Measurements from ENCODE around the gene TMEM60.
"Not testable (repeated sequence)": the region's sequence is repeated elsewhere in the genome, so short reads cannot be mapped to it uniquely, and the experiment has no call there.

TMEM60 gene, protein sequence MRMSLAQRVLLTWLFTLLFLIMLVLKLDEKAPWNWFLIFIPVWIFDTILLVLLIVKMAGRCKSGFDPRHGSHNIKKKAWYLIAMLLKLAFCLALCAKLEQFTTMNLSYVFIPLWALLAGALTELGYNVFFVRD

DNA sequence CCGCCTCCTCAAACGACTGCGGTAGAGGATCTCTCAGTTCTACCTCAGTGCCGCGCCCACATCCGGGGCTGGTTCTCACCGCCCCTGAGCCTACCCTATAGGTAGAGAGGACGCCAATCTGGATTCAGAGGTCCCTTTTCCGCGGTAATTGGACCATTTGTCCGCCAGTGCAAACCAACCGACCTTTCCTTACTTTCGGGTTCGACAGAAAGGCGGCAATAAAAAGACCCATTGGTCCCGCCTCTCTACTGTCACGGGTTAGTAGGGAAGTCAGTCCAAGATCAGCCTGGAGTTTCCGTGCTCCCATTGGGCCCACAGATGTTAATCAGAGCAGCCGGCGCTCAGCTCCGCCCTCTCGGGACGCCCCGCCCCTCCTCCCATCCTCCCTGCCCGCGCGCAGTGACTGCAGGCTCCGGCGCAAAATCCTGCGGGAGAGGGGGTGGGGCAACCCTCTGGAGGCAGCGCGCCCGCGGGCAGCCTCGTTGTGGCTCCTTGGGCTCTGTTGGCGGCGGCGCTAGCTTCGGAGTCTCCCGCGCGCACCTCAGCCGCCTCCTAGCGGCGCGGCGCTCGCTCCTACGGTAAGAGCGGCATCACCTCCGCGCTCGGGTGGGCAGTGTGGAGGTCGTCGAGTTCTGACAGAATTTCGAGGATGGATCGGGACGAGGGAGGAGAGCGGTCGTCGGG lies at the start of gene TMEM60, which contains the start of gene PHTF2:
TSS of gene TMEM60 (minus strand) at position 41 of the 684 bp plus-strand sequence. CDS start 4,061 bp downstream, outside the sequence.
TSS of gene PHTF2 (plus strand) at position 380 of the 684 bp plus-strand sequence.
- peak within 1 kb of the TSS; percentile 77 to 97 (median 88) for H3K9ac ChIP-seq (ENCODE audit: low read length in 5 of 5)
- H3K4me1 ChIP-seq (ENCODE audit: control insufficient read depth in 5 of 5, insufficient read depth in 5 of 5, low read length in 5 of 5) = peaks cover 3 to 42% (median 36%) of the 10 kb centered on the region in 5 donors
- H3K9me3 ChIP-seq (ENCODE audit: control insufficient read depth in 5 of 5, low read length in 5 of 5) = no peaks in the 10 kb centered on the region
- H3K27ac ChIP-seq (ENCODE audit: low read depth, low read length) = peak within 1 kb of the TSS; percentile 84
- H3K27me3 ChIP-seq (ENCODE audit: control insufficient read depth in 5 of 5, insufficient read depth in 4 of 5, low read length in 5 of 5) = no peaks in the 10 kb centered on the region
- peaks cover 0 to 5% (median 0%) of the 10 kb centered on the region in 5 donors for H3K36me3 ChIP-seq (ENCODE audit: control insufficient read depth in 5 of 5, insufficient read depth in 5 of 5, low read length in 5 of 5)
- peak within 1 kb of the TSS; percentile 85 to 99 (median 97) for H3K4me3 ChIP-seq (ENCODE audit: low read depth in 1 of 5, low read length in 5 of 5)

DNA sequence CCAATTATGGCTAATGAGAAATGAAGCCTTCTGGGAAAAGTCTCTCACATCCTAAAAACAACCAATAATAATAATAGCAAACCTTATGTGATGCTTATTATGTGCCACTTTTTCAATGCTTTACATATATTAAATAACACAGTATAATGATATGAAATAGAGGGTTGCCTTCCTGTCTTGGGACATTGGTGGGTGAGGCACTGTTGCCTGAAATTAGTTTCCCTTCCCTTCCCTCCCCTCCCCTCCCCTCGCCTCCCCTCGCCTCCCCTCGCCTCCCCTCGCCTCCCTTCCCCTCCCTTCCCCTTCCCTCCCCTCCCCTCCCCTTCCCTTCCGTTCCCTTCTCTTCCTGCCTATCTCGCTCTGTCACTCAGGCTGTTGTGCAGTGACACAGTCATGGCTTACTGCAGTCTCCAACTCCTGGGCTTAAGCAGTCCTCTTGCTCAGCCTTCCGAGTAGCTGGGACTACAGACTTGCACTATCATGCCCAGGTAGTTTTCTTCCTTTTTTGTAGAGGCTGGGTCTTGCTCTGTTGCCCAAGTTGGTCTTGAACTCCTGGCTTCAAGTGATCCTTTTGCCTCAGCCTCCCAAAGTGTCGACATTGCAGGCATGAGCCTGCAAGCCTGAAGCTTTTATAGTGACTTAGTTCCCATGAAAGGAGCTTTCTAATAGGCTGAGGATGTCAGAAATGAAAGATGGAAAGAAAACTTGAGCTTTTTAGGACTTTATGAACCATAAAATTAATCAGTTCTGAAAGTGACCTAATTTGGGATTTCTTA lies 48.3 kb upstream of the TMEM60 start:
- no peak overlapping the region for H3K9ac ChIP-seq (ENCODE audit: low read length in 5 of 5)
- H3K9me3 ChIP-seq (ENCODE audit: control insufficient read depth in 5 of 5, low read length in 5 of 5) = no peaks in the 10 kb centered on the region

DNA sequence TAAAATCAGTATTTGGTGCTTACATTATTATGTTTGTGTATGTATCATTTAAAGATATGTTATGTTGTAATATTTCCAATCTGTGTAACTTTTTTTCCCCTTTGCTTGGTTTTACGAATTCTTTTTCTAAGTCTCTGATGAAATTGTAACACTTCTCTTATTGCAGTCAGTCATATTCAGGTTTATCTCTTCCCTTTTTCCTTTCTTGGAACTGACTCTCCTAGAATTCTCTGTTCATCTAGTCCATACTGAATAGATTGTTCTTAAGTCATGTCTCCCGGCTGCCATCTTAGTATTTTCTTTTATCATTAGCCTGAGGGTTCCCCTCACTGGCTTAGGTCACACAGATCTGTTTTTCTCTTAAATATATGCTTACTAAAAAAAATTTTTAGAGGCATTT lies 45.0 kb upstream of the TMEM60 start:
- no peaks in the 10 kb centered on the region for H3K4me1 ChIP-seq (ENCODE audit: control insufficient read depth in 5 of 5, insufficient read depth in 5 of 5, low read length in 5 of 5)
- H3K4me3 ChIP-seq (ENCODE audit: low read depth in 1 of 5, low read length in 5 of 5) = no peak overlapping the region
- no peak overlapping the region for H3K9ac ChIP-seq (ENCODE audit: low read length in 5 of 5)
- no peaks in the 10 kb centered on the region for H3K9me3 ChIP-seq (ENCODE audit: control insufficient read depth in 5 of 5, low read length in 5 of 5)
- H3K36me3 ChIP-seq (ENCODE audit: control insufficient read depth in 5 of 5, insufficient read depth in 5 of 5, low read length in 5 of 5) = no peaks in the 10 kb centered on the region
- no peak overlapping the region for H3K27ac ChIP-seq (ENCODE audit: low read depth, low read length)
- no peaks in the 10 kb centered on the region for H3K27me3 ChIP-seq (ENCODE audit: control insufficient read depth in 5 of 5, insufficient read depth in 4 of 5, low read length in 5 of 5)

More for the DNA sequence above, 48.3 kb upstream of the TMEM60 start:
- H3K27ac ChIP-seq (ENCODE audit: low read depth, low read length) = no peak overlapping the region
- H3K4me1 ChIP-seq (ENCODE audit: control insufficient read depth in 5 of 5, insufficient read depth in 5 of 5, low read length in 5 of 5) = no peaks in the 10 kb centered on the region
- no peaks in the 10 kb centered on the region for H3K27me3 ChIP-seq (ENCODE audit: control insufficient read depth in 5 of 5, insufficient read depth in 4 of 5, low read length in 5 of 5)
- H3K36me3 ChIP-seq (ENCODE audit: control insufficient read depth in 5 of 5, insufficient read depth in 5 of 5, low read length in 5 of 5) = no peaks in the 10 kb centered on the region
- no peak overlapping the region for H3K4me3 ChIP-seq (ENCODE audit: low read depth in 1 of 5, low read length in 5 of 5)

DNA sequence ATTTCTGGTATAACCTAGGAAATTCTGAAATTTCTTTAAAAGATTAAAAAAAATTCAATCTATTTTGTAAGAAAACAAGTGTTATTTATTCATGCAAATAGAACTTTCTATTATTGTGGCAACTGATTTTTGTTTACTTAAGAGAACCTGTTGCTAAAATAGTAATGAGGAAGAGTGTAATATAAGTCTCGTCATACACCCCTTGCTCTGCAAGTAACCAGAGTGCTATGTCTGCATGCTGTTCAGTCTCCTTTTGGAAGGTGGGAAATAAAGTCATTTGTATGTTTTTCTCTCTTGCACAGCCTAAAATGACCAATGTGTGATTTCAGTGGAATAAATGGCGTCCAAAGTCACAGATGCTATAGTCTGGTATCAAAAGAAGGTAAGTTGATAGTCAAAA lies 41.7 kb upstream of the TMEM60 start:
- H3K9ac ChIP-seq (ENCODE audit: low read length in 5 of 5) = no peak overlapping the region
- no peaks in the 10 kb centered on the region for H3K4me1 ChIP-seq (ENCODE audit: control insufficient read depth in 5 of 5, insufficient read depth in 5 of 5, low read length in 5 of 5)
- H3K27me3 ChIP-seq (ENCODE audit: control insufficient read depth in 5 of 5, insufficient read depth in 4 of 5, low read length in 5 of 5) = no peaks in the 10 kb centered on the region
- no peak overlapping the region for H3K4me3 ChIP-seq (ENCODE audit: low read depth in 1 of 5, low read length in 5 of 5)
- H3K27ac ChIP-seq (ENCODE audit: low read depth, low read length) = no peak overlapping the region
- H3K9me3 ChIP-seq (ENCODE audit: control insufficient read depth in 5 of 5, low read length in 5 of 5) = no peaks in the 10 kb centered on the region
- H3K36me3 ChIP-seq (ENCODE audit: control insufficient read depth in 5 of 5, insufficient read depth in 5 of 5, low read length in 5 of 5) = no peaks in the 10 kb centered on the region

DNA sequence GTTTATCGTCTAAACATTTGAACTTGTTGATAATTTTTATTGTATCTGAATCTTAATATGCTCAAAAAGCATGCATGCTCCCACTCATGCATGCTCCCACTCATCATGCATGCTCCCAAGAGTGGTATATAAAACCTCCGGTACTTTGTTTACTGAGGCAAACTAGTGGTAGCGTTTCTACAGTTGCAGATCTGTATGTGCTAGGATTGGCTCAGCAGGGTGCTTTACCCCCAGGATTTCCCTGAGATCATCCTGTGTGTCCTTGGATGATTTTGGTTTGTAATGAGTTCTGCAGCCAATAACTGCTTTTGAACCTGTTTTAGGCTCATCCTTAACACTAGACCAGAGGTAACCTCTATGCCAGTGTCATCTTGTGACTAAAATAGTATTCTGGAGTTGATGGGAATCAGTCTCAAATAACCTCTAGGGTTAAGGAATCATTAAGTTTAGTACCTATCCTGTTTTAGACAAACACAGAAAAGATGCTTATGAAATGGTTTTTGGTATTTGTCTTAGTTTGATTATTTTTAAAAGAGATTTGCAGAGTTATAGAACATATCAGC lies 40.8 kb upstream of the TMEM60 start:
- no peaks in the 10 kb centered on the region for H3K27me3 ChIP-seq (ENCODE audit: control insufficient read depth in 5 of 5, insufficient read depth in 4 of 5, low read length in 5 of 5)
- H3K4me3 ChIP-seq (ENCODE audit: low read depth in 1 of 5, low read length in 5 of 5) = no peak overlapping the region
- no peaks in the 10 kb centered on the region for H3K9me3 ChIP-seq (ENCODE audit: control insufficient read depth in 5 of 5, low read length in 5 of 5)
- H3K36me3 ChIP-seq (ENCODE audit: control insufficient read depth in 5 of 5, insufficient read depth in 5 of 5, low read length in 5 of 5) = no peaks in the 10 kb centered on the region
- no peak overlapping the region for H3K9ac ChIP-seq (ENCODE audit: low read length in 5 of 5)
- H3K4me1 ChIP-seq (ENCODE audit: control insufficient read depth in 5 of 5, insufficient read depth in 5 of 5, low read length in 5 of 5) = no peaks in the 10 kb centered on the region
- no peak overlapping the region for H3K27ac ChIP-seq (ENCODE audit: low read depth, low read length)

DNA sequence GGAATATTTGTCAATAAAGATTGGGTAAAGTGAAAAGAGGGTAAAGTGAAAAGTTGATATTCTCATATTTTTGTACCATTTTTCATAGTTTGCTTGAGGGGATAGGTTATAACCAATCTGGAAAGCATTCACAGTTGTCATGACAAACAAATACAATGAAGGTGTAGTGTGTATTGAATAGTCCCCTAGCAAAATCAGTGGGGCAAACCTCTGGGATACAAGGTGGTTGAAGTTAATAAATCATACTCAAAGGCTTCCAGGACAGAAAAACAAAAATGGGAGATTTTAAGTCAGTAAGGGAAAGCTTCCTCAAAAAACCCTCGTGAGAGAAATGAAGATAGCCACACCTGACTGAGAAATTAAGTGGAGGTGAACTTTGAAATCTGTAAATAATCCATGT lies 39.7 kb upstream of the TMEM60 start:
- H3K4me1 ChIP-seq (ENCODE audit: control insufficient read depth in 5 of 5, insufficient read depth in 5 of 5, low read length in 5 of 5) = no peaks in the 10 kb centered on the region
- no peak overlapping the region for H3K27ac ChIP-seq (ENCODE audit: low read depth, low read length)
- no peak overlapping the region for H3K4me3 ChIP-seq (ENCODE audit: low read depth in 1 of 5, low read length in 5 of 5)
- no peaks in the 10 kb centered on the region for H3K36me3 ChIP-seq (ENCODE audit: control insufficient read depth in 5 of 5, insufficient read depth in 5 of 5, low read length in 5 of 5)
- no peaks in the 10 kb centered on the region for H3K27me3 ChIP-seq (ENCODE audit: control insufficient read depth in 5 of 5, insufficient read depth in 4 of 5, low read length in 5 of 5)
- no peaks in the 10 kb centered on the region for H3K9me3 ChIP-seq (ENCODE audit: control insufficient read depth in 5 of 5, low read length in 5 of 5)
- no peak overlapping the region for H3K9ac ChIP-seq (ENCODE audit: low read length in 5 of 5)

DNA sequence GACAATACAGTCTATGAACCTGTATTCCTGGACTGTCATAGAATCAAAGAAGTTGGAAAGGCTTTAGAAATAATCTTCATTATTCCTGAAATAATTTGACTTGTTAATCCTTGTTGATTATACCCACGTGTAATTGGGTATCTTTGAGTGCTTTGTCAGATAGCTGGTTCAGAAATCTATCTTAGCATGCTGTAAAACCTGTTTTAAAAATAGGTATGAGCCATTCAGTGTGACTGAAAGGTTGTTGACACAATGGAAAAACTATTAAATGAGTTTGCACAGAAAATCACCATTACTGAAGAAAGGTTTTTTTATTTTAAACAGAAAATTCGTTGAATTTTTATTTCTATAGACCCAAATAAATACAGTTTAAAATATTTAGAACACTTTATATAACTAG lies 39.0 kb upstream of the TMEM60 start:
- Histone ChIP-seq H3K4me3 (ENCODE audit: low read depth in 1 of 5, low read length in 5 of 5) (no peak overlapping the region), H3K9me3 (ENCODE audit: control insufficient read depth in 5 of 5, low read length in 5 of 5) (no peaks in the 10 kb centered on the region), H3K36me3 (ENCODE audit: control insufficient read depth in 5 of 5, insufficient read depth in 5 of 5, low read length in 5 of 5) (no peaks in the 10 kb centered on the region), H3K27ac (ENCODE audit: low read depth, low read length) (no peak overlapping the region), H3K27me3 (ENCODE audit: control insufficient read depth in 5 of 5, insufficient read depth in 4 of 5, low read length in 5 of 5) (no peaks in the 10 kb centered on the region), H3K9ac (ENCODE audit: low read length in 5 of 5) (no peak overlapping the region), H3K4me1 (ENCODE audit: control insufficient read depth in 5 of 5, insufficient read depth in 5 of 5, low read length in 5 of 5) (no peaks in the 10 kb centered on the region)

DNA sequence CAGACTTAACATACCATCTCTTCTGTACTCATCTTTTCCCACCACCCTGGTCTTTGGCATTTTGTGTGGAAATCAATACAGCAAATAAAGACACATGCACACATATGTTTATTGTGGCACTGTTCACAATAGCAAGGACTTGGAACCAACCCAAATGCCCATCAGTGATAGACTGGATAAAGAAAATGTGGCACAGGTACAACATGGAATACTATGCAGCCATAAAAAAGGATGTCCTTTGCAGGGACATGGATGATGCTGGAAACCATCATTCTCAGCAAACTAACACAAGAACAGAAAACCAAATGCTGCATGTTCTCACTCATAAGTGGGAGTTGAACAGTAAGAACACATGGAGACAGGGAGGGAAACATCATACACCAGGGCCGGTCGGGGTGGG lies 38.2 kb upstream of the TMEM60 start:
- H3K4me3 ChIP-seq (ENCODE audit: low read depth in 1 of 5, low read length in 5 of 5); H3K9ac ChIP-seq (ENCODE audit: low read length in 5 of 5); H3K4me1 ChIP-seq (ENCODE audit: control insufficient read depth in 5 of 5, insufficient read depth in 5 of 5, low read length in 5 of 5): not testable (repeated sequence)

DNA sequence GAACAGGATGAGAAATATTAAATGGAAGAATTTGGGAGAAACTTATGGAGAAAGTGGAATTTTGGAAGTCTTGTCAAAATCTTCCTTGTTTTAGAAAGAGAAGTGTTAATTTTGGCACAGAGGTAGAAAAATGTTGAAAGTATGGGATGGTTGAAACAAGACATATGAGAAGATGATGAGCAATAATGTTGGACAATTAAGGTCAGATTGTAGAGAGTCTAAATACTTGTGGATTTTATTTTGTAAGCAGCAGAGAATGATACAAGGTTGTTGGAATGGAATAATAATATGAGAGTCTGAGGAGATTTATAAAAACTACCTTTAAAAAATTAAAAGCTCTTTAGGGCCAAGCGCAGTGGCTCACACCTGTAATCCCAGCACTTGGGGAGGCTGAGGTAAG lies 34.9 kb upstream of the TMEM60 start:
- no peaks in the 10 kb centered on the region for H3K27me3 ChIP-seq (ENCODE audit: control insufficient read depth in 5 of 5, insufficient read depth in 4 of 5, low read length in 5 of 5)
- no peak overlapping the region for H3K9ac ChIP-seq (ENCODE audit: low read length in 5 of 5)
- no peak overlapping the region for H3K4me3 ChIP-seq (ENCODE audit: low read depth in 1 of 5, low read length in 5 of 5)
- H3K4me1 ChIP-seq (ENCODE audit: control insufficient read depth in 5 of 5, insufficient read depth in 5 of 5, low read length in 5 of 5) = no peaks in the 10 kb centered on the region
- H3K9me3 ChIP-seq (ENCODE audit: control insufficient read depth in 5 of 5, low read length in 5 of 5) = no peaks in the 10 kb centered on the region
- no peak overlapping the region for H3K27ac ChIP-seq (ENCODE audit: low read depth, low read length)
- H3K36me3 ChIP-seq (ENCODE audit: control insufficient read depth in 5 of 5, insufficient read depth in 5 of 5, low read length in 5 of 5) = no peaks in the 10 kb centered on the region

More for the DNA sequence above, 38.2 kb upstream of the TMEM60 start:
- not testable (repeated sequence) for H3K9me3 ChIP-seq (ENCODE audit: control insufficient read depth in 5 of 5, low read length in 5 of 5); H3K36me3 ChIP-seq (ENCODE audit: control insufficient read depth in 5 of 5, insufficient read depth in 5 of 5, low read length in 5 of 5); H3K27me3 ChIP-seq (ENCODE audit: control insufficient read depth in 5 of 5, insufficient read depth in 4 of 5, low read length in 5 of 5); H3K27ac ChIP-seq (ENCODE audit: low read depth, low read length)

DNA sequence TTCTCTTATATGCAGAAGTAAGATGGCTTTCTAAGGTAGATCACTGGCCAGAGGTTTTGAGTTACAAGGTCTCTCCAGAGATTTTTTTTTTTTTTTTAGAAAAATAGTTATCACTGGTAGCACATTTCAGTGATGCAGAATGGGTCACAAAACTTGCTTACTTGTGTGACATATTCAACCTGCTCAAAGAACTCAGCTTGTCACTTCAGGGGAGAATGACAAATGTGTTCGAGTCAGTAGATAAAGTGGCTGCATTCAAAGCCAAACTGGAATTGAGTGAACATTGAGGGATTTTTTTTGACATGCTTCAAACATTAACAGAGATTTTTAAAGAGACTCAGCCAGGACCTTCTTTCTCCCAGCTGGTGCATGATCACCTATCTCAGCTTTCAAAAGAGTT lies 33.7 kb upstream of the TMEM60 start:
- Histone ChIP-seq H3K27me3 (ENCODE audit: control insufficient read depth in 5 of 5, insufficient read depth in 4 of 5, low read length in 5 of 5) (no peaks in the 10 kb centered on the region), H3K36me3 (ENCODE audit: control insufficient read depth in 5 of 5, insufficient read depth in 5 of 5, low read length in 5 of 5) (no peaks in the 10 kb centered on the region), H3K9ac (ENCODE audit: low read length in 5 of 5) (no peak overlapping the region), H3K9me3 (ENCODE audit: control insufficient read depth in 5 of 5, low read length in 5 of 5) (no peaks in the 10 kb centered on the region), H3K4me1 (ENCODE audit: control insufficient read depth in 5 of 5, insufficient read depth in 5 of 5, low read length in 5 of 5) (no peaks in the 10 kb centered on the region), H3K4me3 (ENCODE audit: low read depth in 1 of 5, low read length in 5 of 5) (no peak overlapping the region), H3K27ac (ENCODE audit: low read depth, low read length) (no peak overlapping the region)

Data from subcutaneous abdominal adipose tissue (tissue), 5 donors.